ENCODE measurements around the gene MYCBP2.
"Not testable (repeated sequence)": the region's sequence is repeated elsewhere in the genome, so short reads cannot be mapped to it uniquely, and the experiment has no call there.

The MYCBP2 gene

GRCh38 chr13:77300176-77301037, 26.5 kb downstream of the MYCBP2 start:
- DNase-seq (ENCODE audit: low read depth), result peak; percentile 74
- no peak overlapping the region for H3K4me3 ChIP-seq (ENCODE audit: low read length)

GRCh38 chr13:77299587-77299986, 27.3 kb downstream of the MYCBP2 start:
- DNase-seq (ENCODE audit: low read depth), result peak; percentile 37
- no peak overlapping the region for H3K4me3 ChIP-seq (ENCODE audit: low read length)
- TF ChIP-seq, protein P1, sequence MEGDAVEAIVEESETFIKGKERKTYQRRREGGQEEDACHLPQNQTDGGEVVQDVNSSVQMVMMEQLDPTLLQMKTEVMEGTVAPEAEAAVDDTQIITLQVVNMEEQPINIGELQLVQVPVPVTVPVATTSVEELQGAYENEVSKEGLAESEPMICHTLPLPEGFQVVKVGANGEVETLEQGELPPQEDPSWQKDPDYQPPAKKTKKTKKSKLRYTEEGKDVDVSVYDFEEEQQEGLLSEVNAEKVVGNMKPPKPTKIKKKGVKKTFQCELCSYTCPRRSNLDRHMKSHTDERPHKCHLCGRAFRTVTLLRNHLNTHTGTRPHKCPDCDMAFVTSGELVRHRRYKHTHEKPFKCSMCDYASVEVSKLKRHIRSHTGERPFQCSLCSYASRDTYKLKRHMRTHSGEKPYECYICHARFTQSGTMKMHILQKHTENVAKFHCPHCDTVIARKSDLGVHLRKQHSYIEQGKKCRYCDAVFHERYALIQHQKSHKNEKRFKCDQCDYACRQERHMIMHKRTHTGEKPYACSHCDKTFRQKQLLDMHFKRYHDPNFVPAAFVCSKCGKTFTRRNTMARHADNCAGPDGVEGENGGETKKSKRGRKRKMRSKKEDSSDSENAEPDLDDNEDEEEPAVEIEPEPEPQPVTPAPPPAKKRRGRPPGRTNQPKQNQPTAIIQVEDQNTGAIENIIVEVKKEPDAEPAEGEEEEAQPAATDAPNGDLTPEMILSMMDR (conservative IDR thresholded peaks at IDR 0.05; ENCODE audit: low read length), result no peak

More at GRCh38 chr13:77300176-77301037, 26.5 kb downstream of the MYCBP2 start:
- TF ChIP-seq, protein P1 (conservative IDR thresholded peaks at IDR 0.05; ENCODE audit: low read length), result no peak

DNA sequence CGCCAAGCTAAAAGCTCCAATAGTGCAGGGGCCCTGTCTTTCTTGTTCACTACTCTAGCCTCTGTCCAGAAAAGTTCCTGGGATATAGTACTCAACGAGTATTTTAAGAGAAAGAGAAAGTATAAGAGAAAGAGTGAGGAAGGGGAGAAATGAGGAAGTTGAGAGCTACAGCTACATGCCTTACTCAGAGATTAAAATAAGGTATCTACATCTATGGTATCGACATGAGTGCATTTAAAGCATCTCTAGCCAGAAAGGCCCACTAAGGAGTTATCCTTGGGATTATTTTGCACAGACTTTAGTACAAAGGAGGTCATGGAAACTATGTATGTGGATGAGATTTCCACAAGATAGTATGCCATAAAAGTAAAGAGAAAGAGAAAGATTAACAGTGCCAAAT, 28.5 kb downstream of the MYCBP2 start:
- TF ChIP-seq, protein P1 (conservative IDR thresholded peaks at IDR 0.05; ENCODE audit: low read length), result no peak
- DNase-seq (ENCODE audit: low read depth), result no peak
- no peak overlapping the region for H3K4me3 ChIP-seq (ENCODE audit: low read length)

DNA sequence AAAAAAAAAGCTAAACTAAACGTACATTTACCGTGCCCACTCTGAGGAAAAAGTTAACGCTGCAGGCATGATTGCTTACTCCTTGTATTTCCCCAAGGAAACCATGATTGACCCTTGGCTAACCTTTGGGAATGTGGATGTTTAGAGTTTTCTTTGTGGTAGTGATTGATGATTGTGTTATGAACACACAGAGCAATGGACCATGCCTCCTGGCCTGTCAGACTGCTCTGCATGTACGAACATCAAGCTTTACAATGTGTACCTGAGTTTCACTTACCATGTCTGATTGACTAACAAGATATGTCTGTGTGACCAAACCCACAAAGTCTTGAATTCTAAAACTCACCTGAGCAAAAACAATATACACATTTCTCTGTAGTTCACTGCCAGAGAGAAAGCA, 35.1 kb downstream of the MYCBP2 start:
- no peak for DNase-seq (ENCODE audit: low read depth)
- TF ChIP-seq, protein P1 (conservative IDR thresholded peaks at IDR 0.05; ENCODE audit: low read length), result no peak
- H3K4me3 ChIP-seq (ENCODE audit: low read length), result no peak overlapping the region

DNA sequence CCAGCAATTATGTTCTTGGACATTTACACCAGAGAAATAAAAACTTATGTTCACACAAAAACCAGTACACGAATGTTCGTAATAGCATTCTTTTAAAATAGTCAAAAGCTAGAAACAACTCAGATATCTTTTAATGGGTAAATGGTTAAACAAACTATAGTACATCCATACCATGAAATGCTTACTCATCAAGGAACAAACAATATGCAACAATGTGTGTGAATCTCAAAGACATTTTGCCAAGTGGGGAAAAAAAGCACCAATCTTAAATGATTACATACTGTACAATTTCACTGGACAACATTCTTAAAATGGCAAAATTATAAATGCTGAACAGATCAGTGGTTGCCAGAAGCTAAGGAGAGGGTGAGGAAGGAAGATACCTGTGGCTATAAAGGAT, 36.6 kb downstream of the MYCBP2 start:
- TF ChIP-seq, protein P1 (conservative IDR thresholded peaks at IDR 0.05; ENCODE audit: low read length), result no peak
- H3K4me3 ChIP-seq (ENCODE audit: low read length), result no peak overlapping the region
- no peak for DNase-seq (ENCODE audit: low read depth)

GRCh38 chr13:77289851-77290250, 37.0 kb downstream of the MYCBP2 start:
- DNase-seq (ENCODE audit: low read depth), result no peak
- TF ChIP-seq, protein P1 (conservative IDR thresholded peaks at IDR 0.05; ENCODE audit: low read length), result no peak
- H3K4me3 ChIP-seq (ENCODE audit: low read length), result no peak overlapping the region

DNA sequence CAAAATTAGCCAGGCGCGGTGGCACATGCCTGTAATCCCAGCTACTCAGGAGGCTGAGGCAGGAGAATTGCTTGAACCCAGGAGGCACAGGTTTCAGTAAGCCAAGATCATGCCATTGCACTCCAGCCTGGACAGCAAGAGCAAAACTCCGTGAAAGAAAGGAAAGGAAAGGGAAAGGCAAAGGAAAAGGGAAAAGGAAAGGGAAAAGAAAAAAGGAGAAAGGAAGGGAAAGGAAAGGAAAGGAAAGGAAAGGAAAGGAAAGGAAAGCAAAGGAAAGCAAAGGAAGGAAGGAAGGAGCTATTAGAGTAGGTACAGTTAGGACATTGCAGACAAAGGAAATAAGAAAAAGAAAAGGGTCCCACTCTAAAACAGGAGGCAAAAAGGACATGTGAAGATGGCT, 41.3 kb downstream of the MYCBP2 start:
- not testable (repeated sequence) for H3K4me3 ChIP-seq (ENCODE audit: low read length)

More for the DNA sequence above, 41.3 kb downstream of the MYCBP2 start:
- not testable (repeated sequence) for DNase-seq (ENCODE audit: low read depth)

Measured in AG10803 (cell line).